Measurements from ENCODE around the gene SPTB. TPM values are rescaled to one million over a fixed set of nuclear protein-coding genes. Genes with fewer than 3 reads are reported as not detected.

The SPTB gene
- total and polyA plus RNA-seq, 5 donors, result 68.4 to 96.5 (median 82.5) TPM

DNA sequence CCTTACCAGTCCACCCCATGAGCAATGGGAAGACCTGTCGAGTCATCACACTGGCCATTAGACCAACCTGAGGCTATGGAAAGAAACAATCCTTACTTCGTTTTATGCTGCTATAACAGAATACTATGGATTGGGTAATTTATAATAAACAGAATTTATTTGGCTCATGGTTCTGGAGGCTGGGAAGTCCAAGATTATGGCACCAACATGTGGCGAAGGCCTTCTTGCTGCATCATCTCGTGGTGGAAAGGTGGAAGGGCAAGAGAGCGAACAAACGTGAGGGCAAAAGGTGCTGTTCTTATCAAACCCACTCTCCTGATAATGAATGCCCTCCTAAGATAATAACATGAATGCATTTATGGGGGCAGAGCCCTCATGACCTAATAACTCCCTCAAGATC is 9.6 kb upstream of the SPTB start:
- Histone ChIP-seq H3K27ac (ENCODE audit: low read length) (no peak overlapping the region), H3K9me3 (ENCODE audit: control insufficient read depth, low read length) (no peaks in the 10 kb centered on the region), H3K4me1 (ENCODE audit: control insufficient read depth, insufficient read depth, low read length) (no peaks in the 10 kb centered on the region), H3K4me3 (ENCODE audit: low read length) (no peak overlapping the region), H3K27me3 (ENCODE audit: control insufficient read depth, insufficient read depth) (no peaks in the 10 kb centered on the region)
- no peak for ATAC-seq
- 87% methylated on average over 6 of the region's 6 CpGs for WGBS
- DNase-seq, result no peak
- intact Hi-C loops (cut with DNase I), result loop anchor here in 2 of 4 donors (5.0 kb wide), 2 partner anchors 62 to 67 kb away; no protein-coding TSS in a partner anchor

DNA sequence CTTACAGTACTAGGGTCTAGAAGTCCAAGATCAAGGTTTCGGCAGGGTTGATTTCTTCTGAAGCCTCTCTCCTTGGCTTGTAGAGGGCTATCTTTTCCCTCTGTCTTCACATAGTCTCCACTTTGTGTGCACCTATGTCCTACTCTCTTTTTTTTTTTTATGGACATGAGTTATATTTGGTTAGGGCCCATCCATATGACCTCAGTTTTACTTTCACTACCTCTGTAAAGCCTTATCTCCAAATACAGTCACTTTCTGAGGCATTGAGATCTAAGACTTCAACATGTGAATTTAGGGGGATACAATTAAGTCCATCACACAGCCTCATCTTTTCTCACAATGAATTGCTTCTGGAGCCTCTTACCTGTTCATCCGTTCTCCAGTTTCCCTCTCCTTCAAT is 5.9 kb upstream of the SPTB start:
- H3K4me3 ChIP-seq (ENCODE audit: low read length), result no peak overlapping the region
- H3K27ac ChIP-seq (ENCODE audit: low read length), result no peak overlapping the region
- ATAC-seq, result no peak
- DNase-seq, result no peak
- intact Hi-C loops (cut with DNase I), result loop anchor here in 2 of 4 donors (5.0 kb wide), 2 partner anchors 58 to 63 kb away; no protein-coding TSS in a partner anchor
- 93% methylated on average over 2 of the region's 2 CpGs for WGBS
- H3K9me3 ChIP-seq (ENCODE audit: control insufficient read depth, low read length), result no peaks in the 10 kb centered on the region
- H3K27me3 ChIP-seq (ENCODE audit: control insufficient read depth, insufficient read depth), result no peaks in the 10 kb centered on the region
- H3K4me1 ChIP-seq (ENCODE audit: control insufficient read depth, insufficient read depth, low read length), result no peaks in the 10 kb centered on the region

DNA sequence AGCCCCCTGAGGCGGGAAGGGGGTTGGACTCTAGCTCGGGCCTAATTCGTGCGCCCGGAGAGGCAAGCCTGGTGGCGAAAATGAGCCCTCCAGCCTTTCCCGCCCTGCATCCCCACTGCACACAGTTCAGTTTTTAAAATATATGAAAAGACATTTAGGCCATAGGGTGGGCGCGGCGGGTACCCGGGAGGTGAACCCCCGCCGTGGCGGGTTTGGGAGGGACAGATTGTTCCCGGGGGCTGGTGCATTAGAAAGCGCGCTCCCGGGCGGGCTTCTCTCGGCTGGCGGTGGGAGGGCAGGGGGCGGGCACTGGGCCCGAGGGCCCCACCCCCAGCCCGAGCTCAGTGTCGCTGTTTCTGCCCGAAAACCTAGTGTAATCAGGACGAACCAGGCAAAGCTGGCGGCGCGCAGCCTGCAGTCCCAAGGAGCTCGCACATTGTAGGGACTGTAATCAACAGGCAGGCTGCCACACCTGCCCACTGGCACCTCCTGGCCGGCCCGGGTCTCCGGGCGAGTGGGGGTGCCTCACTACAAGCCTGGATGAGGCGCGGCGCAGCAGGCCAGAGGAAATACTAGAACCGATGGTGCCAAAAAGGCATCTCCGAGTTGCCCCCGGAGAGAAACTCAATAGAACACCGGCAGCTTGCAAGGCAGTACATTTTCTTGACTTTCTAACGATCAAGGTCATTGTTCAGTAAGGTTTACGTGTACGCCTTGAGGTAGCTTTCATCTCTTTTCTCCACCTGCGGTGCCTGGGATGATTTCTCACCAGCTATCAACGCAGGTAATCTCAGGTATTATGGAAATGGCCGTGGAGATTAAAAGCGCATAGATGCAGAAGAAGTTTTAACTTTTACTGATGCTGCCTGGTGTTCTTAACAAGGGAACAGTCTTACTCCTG is 764 bp upstream of the SPTB start:
- DNase-seq, result peak; percentile 53 to 80 (median 76)
- peak overlapping the region; percentile 72 for H3K4me3 ChIP-seq (ENCODE audit: low read length)
- H3K27ac ChIP-seq (ENCODE audit: low read length), result peak overlapping the region; percentile 51
- no peaks in the 10 kb centered on the region for H3K9me3 ChIP-seq (ENCODE audit: control insufficient read depth, low read length)
- intact Hi-C loops (cut with DNase I), result no loop called here
- peaks cover 2% of the 10 kb centered on the region for H3K27me3 ChIP-seq (ENCODE audit: control insufficient read depth, insufficient read depth)
- peak; percentile 80 to 87 for ATAC-seq
- H3K4me1 ChIP-seq (ENCODE audit: control insufficient read depth, insufficient read depth, low read length), result no peaks in the 10 kb centered on the region
- WGBS, result 3% methylated on average over 49 of the region's 49 CpGs

DNA sequence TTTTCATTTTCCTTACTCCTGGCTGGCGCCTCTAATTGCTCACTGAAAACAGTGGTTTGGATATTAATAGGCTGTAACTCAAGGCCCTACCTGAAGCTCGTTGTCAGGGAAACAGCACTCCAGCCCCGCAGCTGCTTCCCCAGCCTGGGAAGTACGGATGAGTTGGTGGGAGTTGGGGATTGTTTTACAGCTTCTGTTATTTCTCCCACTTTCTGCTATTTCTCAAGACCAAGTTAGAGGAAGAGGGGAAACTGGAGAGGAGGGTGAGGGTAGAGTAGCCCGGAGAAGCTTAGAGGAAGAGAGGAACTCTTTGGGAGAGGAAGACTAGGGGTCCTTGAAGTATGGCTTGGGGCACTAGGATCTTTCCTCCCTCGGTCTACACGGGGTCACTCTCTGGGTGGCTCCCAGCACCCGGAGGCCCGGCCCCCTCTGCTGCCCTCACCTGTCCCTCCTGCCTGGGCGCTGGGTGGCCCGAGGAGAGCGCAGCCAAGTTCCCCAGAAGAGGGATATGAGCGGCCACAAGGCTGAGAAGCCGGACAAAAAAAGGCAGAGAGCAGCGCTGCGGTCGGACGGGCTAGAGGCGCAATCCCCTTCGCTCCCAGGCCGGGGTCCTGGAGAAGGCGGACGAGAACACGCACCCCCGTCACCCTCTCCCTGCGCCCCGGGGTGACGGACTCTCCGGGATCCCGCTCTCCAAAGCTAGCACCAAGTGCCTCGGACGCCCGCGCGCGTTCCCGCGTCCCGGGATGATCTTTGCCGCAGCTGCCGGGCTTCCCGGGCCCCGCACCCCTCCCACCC is 671 bp downstream of the SPTB start:
- ATAC-seq, result peak; percentile 40 to 47
- Histone ChIP-seq H3K9me3 (ENCODE audit: control insufficient read depth, low read length) (no peaks in the 10 kb centered on the region), H3K4me3 (ENCODE audit: low read length) (peak overlapping the region; percentile 72), H3K27ac (ENCODE audit: low read length) (peak overlapping the region; percentile 46), H3K4me1 (ENCODE audit: control insufficient read depth, insufficient read depth, low read length) (no peaks in the 10 kb centered on the region), H3K27me3 (ENCODE audit: control insufficient read depth, insufficient read depth) (peaks cover 2% of the 10 kb centered on the region)
- intact Hi-C loops (cut with DNase I), result loop anchor here in 1 of 4 donors (5.0 kb wide), 1 partner anchor 57 kb away; no protein-coding TSS in a partner anchor
- 6% methylated on average over 43 of the region's 43 CpGs for WGBS
- peak in 2 of 3 donors; percentile 38 to 59 for DNase-seq

DNA sequence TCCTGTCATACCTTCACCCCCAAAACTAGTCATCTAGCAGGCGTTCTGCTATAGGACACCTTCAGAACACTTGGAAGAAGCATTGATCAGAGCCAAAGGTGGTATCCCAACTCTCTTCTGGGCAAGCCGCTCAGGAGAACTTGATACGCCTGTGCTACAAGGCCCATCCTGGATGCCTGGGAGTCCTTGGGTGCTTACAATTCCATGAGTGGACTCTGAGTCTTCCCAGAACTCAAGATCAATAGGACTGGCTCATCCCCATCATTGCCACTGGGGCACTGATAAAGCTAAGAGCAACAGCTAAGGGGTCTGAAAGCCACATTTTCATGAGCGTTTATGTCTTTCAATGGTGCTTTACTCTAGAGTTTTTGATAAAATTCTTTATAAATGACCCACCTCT is 1.9 kb downstream of the SPTB start:
- 76% methylated on average over 4 of the region's 4 CpGs for WGBS
- H3K27ac ChIP-seq (ENCODE audit: low read length), result peak overlapping the region; percentile 4
- ATAC-seq, result no peak
- DNase-seq, result no peak
- H3K4me1 ChIP-seq (ENCODE audit: control insufficient read depth, insufficient read depth, low read length), result no peaks in the 10 kb centered on the region
- peaks cover 2% of the 10 kb centered on the region for H3K27me3 ChIP-seq (ENCODE audit: control insufficient read depth, insufficient read depth)
- intact Hi-C loops (cut with DNase I), result loop anchor here in 1 of 4 donors (5.0 kb wide), 1 partner anchor 56 kb away; no protein-coding TSS in a partner anchor
- H3K4me3 ChIP-seq (ENCODE audit: low read length), result peak overlapping the region; percentile 72
- no peaks in the 10 kb centered on the region for H3K9me3 ChIP-seq (ENCODE audit: control insufficient read depth, low read length)

DNA sequence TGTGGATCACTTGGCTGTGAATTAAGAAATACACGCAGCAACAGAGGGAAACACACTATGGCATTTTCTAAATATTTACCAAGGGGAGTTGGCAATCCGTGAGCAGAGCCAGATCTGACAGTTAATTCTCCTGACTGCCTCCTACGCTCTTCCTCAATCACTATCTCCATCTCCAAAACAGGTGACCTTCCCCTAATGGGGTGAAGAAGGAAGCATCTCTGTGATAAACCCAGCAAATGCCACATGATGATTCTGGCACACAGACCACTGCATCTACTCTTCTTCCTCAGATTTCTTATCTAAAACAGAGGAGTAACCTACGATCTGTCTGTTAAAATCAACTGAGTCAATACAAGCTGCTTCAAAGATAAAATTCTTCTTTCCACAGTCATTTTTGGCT is 4.4 kb downstream of the SPTB start:
- WGBS, result 38% methylated on average over 4 of the region's 4 CpGs
- Histone ChIP-seq H3K9me3 (ENCODE audit: control insufficient read depth, low read length) (no peaks in the 10 kb centered on the region), H3K4me3 (ENCODE audit: low read length) (no peak overlapping the region), H3K27ac (ENCODE audit: low read length) (no peak overlapping the region), H3K27me3 (ENCODE audit: control insufficient read depth, insufficient read depth) (peaks cover 2% of the 10 kb centered on the region), H3K4me1 (ENCODE audit: control insufficient read depth, insufficient read depth, low read length) (no peaks in the 10 kb centered on the region)
- intact Hi-C loops (cut with DNase I), result loop anchor here in 1 of 4 donors (5.0 kb wide), 1 partner anchor 53 kb away; no protein-coding TSS in a partner anchor
- DNase-seq (no peak), ATAC-seq (no peak)

DNA sequence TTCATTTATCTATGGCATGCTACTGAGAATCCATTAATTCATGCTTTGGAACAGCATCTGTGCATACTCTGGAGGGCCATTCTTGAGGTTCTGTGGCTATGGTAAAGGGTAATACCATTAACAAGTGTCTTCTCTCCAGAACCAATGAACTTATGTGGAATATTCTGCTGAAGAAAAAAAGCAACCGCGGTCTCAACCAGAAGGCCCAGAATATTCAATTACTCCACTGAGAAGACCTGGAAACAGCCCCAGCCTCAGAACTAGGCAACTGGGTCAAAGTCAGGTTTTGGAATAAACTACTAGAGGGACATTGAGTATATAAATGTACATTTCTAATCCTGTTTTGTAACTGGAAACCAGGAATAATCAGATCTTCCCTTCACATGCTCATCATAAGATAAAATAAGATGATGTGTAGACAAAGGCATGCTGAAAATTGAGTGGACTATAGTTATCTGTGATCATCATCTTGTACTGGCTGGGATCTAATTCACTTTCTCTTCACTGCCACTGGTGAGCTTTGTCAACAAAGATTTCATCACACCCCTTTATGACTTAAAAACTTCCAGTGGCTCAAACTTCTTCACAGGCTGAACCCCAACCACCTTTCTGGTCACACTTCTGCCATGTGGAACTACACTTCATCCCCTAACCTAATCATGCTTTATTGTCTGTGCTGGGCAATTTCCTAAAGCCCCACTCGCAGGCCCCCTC is 6.0 kb downstream of the SPTB start:
- ATAC-seq, result no peak
- Histone ChIP-seq H3K27ac (ENCODE audit: low read length) (no peak overlapping the region), H3K4me3 (ENCODE audit: low read length) (no peak overlapping the region), H3K27me3 (ENCODE audit: control insufficient read depth, insufficient read depth) (peaks cover 2% of the 10 kb centered on the region), H3K9me3 (ENCODE audit: control insufficient read depth, low read length) (no peaks in the 10 kb centered on the region), H3K4me1 (ENCODE audit: control insufficient read depth, insufficient read depth, low read length) (no peaks in the 10 kb centered on the region)
- no peak for DNase-seq
- 63% methylated on average over 3 of the region's 3 CpGs for WGBS
- intact Hi-C loops (cut with DNase I), result no loop called here

DNA sequence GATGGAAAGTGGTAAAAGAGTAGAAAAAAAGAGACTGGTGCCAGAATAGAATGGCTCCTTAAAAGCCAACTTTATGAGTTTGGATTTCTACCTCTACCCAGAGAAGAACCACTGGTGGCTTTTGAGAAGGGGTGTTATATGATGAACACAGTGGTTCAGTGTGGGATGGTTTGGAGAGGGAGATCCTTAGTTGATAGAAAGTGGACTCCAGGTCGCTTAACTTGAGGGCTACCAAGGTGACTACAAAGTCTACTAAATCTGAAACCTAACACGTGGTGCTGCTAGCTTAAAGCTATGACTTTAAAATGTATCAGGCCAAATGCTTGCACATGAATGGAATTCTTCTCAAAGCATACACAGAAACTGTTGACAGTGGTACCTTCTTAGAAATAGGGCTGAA is 8.4 kb downstream of the SPTB start:
- H3K9me3 ChIP-seq (ENCODE audit: control insufficient read depth, low read length), result no peaks in the 10 kb centered on the region
- intact Hi-C loops (cut with DNase I), result no loop called here
- ATAC-seq (no peak), DNase-seq (no peak)
- no peak overlapping the region for H3K27ac ChIP-seq (ENCODE audit: low read length)
- H3K27me3 ChIP-seq (ENCODE audit: control insufficient read depth, insufficient read depth), result no peaks in the 10 kb centered on the region
- WGBS, result 61% methylated on average over 2 of the region's 2 CpGs
- peaks cover 4% of the 10 kb centered on the region for H3K4me1 ChIP-seq (ENCODE audit: control insufficient read depth, insufficient read depth, low read length)
- H3K4me3 ChIP-seq (ENCODE audit: low read length), result no peak overlapping the region

DNA sequence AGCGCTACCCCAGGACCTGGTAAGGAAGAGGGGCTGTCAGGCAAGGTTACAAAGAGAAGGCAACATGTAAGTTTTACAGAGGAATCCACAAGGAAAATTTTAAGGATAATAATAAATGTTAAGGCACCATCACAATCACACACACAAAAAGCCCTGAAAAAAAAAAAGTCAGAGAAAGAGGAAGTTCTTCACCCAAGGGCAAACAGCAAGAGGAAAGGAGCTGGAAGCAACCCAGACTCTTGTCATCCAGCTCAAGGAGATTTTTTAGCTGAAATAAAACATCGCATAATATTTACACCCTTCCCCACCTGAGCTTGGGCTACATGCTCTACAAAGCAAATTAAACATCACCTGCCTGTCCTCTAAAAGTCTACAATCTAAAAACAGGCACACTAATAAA is 9.5 kb downstream of the SPTB start:
- Histone ChIP-seq H3K27ac (ENCODE audit: low read length) (no peak overlapping the region), H3K4me3 (ENCODE audit: low read length) (no peak overlapping the region), H3K9me3 (ENCODE audit: control insufficient read depth, low read length) (no peaks in the 10 kb centered on the region), H3K4me1 (ENCODE audit: control insufficient read depth, insufficient read depth, low read length) (peaks cover 8% of the 10 kb centered on the region), H3K27me3 (ENCODE audit: control insufficient read depth, insufficient read depth) (no peaks in the 10 kb centered on the region)
- DNase-seq, result no peak
- intact Hi-C loops (cut with DNase I), result no loop called here
- WGBS, result 61% methylated on average over 2 of the region's 2 CpGs
- ATAC-seq, result no peak

DNA sequence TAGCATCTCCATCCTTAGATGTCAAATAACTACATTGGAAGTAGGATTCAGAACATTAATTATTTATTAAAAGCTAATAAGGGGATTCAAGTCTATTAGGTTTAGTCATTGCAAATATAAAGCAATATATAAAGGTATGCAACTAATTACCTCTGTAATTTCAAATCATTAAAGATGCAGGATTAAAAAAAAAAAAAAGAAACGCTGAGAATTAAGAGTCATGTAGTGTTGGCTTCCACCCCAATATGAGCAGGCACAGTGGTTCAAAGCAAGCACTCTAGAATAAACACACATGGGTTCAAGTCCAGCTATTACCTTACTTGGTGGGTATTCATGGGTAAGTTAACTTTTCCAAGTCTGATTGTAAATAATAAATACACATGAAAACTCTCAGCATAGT is 10.9 kb downstream of the SPTB start:
- 80% methylated on average over 1 of the region's 1 CpG for WGBS
- peaks cover 8% of the 10 kb centered on the region for H3K4me1 ChIP-seq (ENCODE audit: control insufficient read depth, insufficient read depth, low read length)
- no peaks in the 10 kb centered on the region for H3K27me3 ChIP-seq (ENCODE audit: control insufficient read depth, insufficient read depth)
- H3K4me3 ChIP-seq (ENCODE audit: low read length), result no peak overlapping the region
- DNase-seq, result no peak
- H3K27ac ChIP-seq (ENCODE audit: low read length), result no peak overlapping the region
- H3K9me3 ChIP-seq (ENCODE audit: control insufficient read depth, low read length), result no peaks in the 10 kb centered on the region
- ATAC-seq, result no peak
- intact Hi-C loops (cut with DNase I), result no loop called here

Data from right cardiac atrium (tissue), 5 donors.